Type B pancreatic cell (in vitro differentiated cells): ENCODE data around the gene PRLR. TPM values are rescaled to one million over a fixed set of nuclear protein-coding genes. Genes with fewer than 3 reads are reported as not detected.

Source experiments
- DNase-seq: peaks from one replicate; pipeline ENCODE4 v3.0.0; 2021; ENCODE audit warnings: mixed read lengths; ENCODE audit not compliant: unreplicated experiment; ENCODE audit errors: extremely low spot score
- H3K27ac Mint-ChIP-seq: 2 replicates; pipeline ENCODE4 v1.8.0; 2021; ENCODE audit warnings: mild to moderate bottlenecking, mixed read lengths
- H3K27me3 Mint-ChIP-seq: 2 replicates; pipeline ENCODE4 v1.8.0; 2021; ENCODE audit warnings: mixed read lengths
- H3K36me3 Mint-ChIP-seq: 2 replicates; pipeline ENCODE4 v1.8.0; 2021; ENCODE audit warnings: mixed read lengths
- H3K4me1 Mint-ChIP-seq: one replicate; pipeline ENCODE4 v1.8.0; 2021; ENCODE audit warnings: mixed read lengths; ENCODE audit not compliant: unreplicated experiment
- H3K4me3 Mint-ChIP-seq: 2 replicates; pipeline ENCODE4 v1.8.0; 2021; ENCODE audit warnings: mild to moderate bottlenecking, mixed read lengths
- H3K9me3 Mint-ChIP-seq: 2 replicates; pipeline ENCODE4 v1.8.0; 2021; ENCODE audit warnings: mixed read lengths
- CTCF ChIP-seq: fragments of 200-600 bp; sonication (generic); conservative IDR thresholded peaks from 2 replicates; pipeline ENCODE4 v1.5.0; 2021; ENCODE audit warnings: antibody characterized with exemption, mild to moderate bottlenecking
- total RNA-seq: library from RNA; stranded (reverse); gene quantifications from 2 replicates; pipeline ENCODE4 v1.2.1, GENCODE V29; 2021; ENCODE audit warnings: low replicate concordance

PRLR gene
- total RNA-seq, 1 donor from 2014 or later, result 6.7 TPM

GRCh38 chr5:35050541-35051126, 179.7 kb downstream of the PRLR start:
- Mint-ChIP-seq H3K4me1 (no peaks in the 10 kb centered on the region), H3K36me3 (no peaks in the 10 kb centered on the region), H3K27me3 (peaks cover 5% of the 10 kb centered on the region), H3K4me3 (no peak overlapping the region), H3K27ac (no peak overlapping the region), H3K9me3 (no peaks in the 10 kb centered on the region)
- no peak for DNase-seq
- no peak for TF ChIP-seq CTCF

GRCh38 chr5:35048910-35049309, 181.4 kb downstream of the PRLR start:
- no peak for DNase-seq
- Mint-ChIP-seq H3K4me3 (no peak overlapping the region), H3K27me3 (peaks cover 5% of the 10 kb centered on the region), H3K9me3 (no peaks in the 10 kb centered on the region), H3K4me1 (no peaks in the 10 kb centered on the region), H3K36me3 (no peaks in the 10 kb centered on the region), H3K27ac (no peak overlapping the region)
- TF ChIP-seq CTCF, result no peak

DNA sequence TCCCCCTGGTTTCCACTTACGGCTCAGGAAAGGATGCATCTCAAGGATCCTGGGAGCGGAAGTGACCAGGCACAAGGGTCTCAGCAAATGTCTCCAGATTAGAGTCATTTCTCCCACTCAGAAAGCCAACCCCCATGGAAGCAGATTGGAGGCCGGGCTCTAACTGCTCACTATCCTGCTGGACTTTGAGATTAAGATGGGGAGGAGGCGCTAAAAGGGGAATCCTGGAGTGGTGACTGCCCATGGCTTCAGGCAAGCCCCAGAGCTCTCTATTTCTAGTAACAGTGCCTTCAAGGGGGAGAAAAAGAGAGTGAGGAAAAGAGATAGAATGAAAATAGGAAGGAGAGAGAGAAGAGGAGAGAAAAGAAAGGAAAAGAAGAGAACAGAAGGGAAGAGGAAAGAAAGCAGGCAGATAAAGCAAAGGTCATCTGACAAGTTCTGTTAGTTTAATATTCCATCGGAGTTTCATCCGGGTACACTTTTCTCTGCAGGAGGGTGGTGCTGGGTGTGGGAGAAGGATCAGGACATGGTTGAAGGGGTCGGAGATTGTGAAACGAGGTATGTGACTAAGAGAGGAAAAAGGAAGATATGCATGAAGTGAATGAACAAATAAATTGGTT, 182.4 kb downstream of the PRLR start, which contains the start of gene AGXT2:
TSS of gene AGXT2 (minus strand) at position 165 of the 620 bp plus-strand sequence. CDS start at position 108, 57 bp downstream.
- Mint-ChIP-seq H3K4me1 (no peaks in the 10 kb centered on the region), H3K36me3 (no peaks in the 10 kb centered on the region), H3K9me3 (no peaks in the 10 kb centered on the region), H3K4me3 (no peak within 1 kb of the TSS), H3K27ac (no peak within 1 kb of the TSS), H3K27me3 (peaks cover 5% of the 10 kb centered on the region)
- no peak for DNase-seq
- TF ChIP-seq CTCF, result no peak

DNA sequence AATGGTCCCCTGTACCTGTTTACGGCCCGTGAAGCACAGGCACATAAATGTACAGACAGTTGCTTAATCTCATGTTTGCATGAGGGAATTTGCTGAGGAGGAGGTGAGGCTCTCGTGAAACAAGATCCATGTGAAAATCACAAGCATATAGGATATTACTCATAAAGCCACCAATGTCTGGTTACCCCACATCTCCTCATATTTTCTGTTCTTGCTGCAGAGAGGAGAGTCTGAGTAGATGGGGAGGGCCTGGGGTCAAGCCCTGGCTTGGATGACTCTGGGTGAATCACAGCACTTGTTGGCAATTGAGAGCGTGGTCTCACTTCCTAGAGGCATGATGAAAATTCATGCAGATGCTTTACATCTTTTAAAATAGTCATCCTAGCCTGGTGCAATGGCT, 183.5 kb downstream of the PRLR start:
- peaks cover 5% of the 10 kb centered on the region for H3K27me3 Mint-ChIP-seq
- H3K27ac Mint-ChIP-seq, result no peak overlapping the region
- H3K4me3 Mint-ChIP-seq, result no peak overlapping the region
- H3K4me1 Mint-ChIP-seq, result no peaks in the 10 kb centered on the region
- no peaks in the 10 kb centered on the region for H3K9me3 Mint-ChIP-seq
- TF ChIP-seq CTCF, result no peak
- H3K36me3 Mint-ChIP-seq, result no peaks in the 10 kb centered on the region
- DNase-seq, result no peak

DNA sequence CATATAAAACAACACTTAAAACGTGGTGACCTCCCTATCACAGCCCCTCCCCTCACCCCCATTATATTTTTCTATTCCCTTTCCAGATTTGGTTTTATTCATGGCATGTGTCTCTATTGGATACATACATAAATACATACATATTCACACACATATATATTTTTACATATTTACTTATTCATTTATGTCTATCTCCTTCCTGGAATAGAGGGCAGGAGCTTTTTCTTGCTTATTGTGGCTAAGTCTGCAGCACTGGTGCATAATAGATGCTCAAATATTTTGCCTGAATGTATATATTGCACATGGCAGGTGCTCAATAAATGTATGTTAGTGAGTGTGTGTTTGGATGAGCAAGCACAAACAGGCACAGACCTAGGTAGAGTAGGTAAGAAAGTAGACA, 185.0 kb downstream of the PRLR start:
- H3K27ac Mint-ChIP-seq, result no peak overlapping the region
- no peak for DNase-seq

More for the DNA sequence above, 185.0 kb downstream of the PRLR start:
- Mint-ChIP-seq H3K4me3 (no peak overlapping the region), H3K36me3 (no peaks in the 10 kb centered on the region), H3K4me1 (peaks cover 4% of the 10 kb centered on the region), H3K27me3 (peaks cover 7% of the 10 kb centered on the region), H3K9me3 (no peaks in the 10 kb centered on the region)
- no peak for TF ChIP-seq CTCF
